ENCODE measurements around the gene TNFRSF18.

TNFRSF18 gene

DNA sequence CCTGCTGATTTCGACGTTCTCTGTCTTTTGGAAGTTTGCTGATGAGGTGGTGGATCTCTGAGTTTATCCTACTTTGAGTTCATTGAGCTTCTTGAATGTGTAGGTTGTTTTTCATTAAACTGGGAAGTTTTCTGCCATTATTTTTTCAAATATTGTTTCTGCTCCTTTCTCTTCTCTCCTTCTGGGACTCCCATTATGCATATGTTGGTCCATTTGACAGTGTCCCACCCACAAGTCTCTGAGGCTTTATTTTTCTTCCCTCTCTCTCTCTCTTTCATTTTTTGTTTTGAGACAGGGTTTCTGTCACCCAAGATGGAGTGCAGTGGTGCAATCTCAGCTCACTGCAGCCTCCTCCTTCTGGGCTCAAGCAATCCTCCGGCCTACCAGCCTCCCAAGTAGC, 11.7 kb downstream of the TNFRSF18 start:
- Histone ChIP-seq H3K36me3 (ENCODE audit: control insufficient read depth, low read length) (no peaks in the 10 kb centered on the region), H3K9me2 (replicated peaks; ENCODE audit: control insufficient read depth, low read length) (no peaks in the 10 kb centered on the region), H3K4me1 (ENCODE audit: control insufficient read depth, low read length) (no peaks in the 10 kb centered on the region), H3K27ac (ENCODE audit: low read depth, low read length) (no peak overlapping the region), H3K79me2 (ENCODE audit: control insufficient read depth, low read length) (no peaks in the 10 kb centered on the region), H3K4me3 (ENCODE audit: low read length) (no peak overlapping the region), H3K9me3 (ENCODE audit: control insufficient read depth, insufficient read depth, low read length) (no peaks in the 10 kb centered on the region), H3K4me2 (ENCODE audit: low read length) (no peak overlapping the region), H3F3A (ENCODE audit: control insufficient read depth, insufficient read depth) (no peaks in the 10 kb centered on the region), H4K20me1 (ENCODE audit: control insufficient read depth, insufficient read depth, low read depth, low read length) (no peaks in the 10 kb centered on the region), H3K27me3 (ENCODE audit: control insufficient read depth, low read length) (peaks cover 14% of the 10 kb centered on the region)
- no peak for TF ChIP-seq EZH2phosphoT487 (IDR thresholded peaks at IDR 0.05; ENCODE audit: borderline replicate concordance, low read length)
- no peak for TF ChIP-seq CTCF (IDR thresholded peaks at IDR 0.05; ENCODE audit: low read depth, low read length, poor library complexity, severe bottlenecking)

DNA sequence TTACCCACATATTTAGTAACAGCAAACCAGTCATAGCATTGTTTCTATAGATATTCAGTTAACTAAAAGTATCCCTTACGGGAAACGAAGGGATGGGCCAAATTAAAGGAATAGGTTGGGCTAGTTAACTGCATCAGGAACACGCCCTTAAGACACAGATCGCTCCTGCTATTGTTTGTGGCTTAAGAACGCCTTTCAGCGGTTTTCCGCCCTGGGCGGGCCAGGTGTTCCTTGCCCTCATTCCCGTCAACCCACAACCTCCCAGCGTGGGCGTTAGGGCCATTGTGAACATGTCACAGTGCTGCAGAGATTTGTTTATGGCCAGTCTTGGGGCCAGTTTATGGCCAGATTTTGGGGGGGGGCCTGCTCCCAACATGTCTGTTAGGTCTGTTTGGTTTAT, 14.7 kb downstream of the TNFRSF18 start:
- no peaks in the 10 kb centered on the region for H3K9me3 ChIP-seq (ENCODE audit: control insufficient read depth, insufficient read depth, low read length)

DNA sequence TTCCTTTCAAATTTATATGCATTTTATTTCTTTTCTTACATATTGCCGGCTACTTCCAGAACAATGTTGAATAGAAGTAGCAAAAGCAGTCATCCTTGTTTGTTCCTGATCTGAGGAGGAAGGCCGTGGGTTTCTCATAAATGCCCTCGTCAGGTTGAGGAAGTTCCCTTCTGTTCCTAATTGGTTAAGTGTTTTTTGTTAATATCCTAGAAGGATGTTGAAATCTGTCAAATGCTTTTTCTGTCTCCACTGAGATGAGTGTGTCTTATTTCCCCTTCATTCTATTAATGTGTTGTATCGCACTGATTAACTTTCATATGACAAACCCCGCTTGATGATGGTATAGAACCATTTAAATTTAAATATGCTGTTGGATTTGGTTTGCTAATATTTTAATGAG, 17.3 kb downstream of the TNFRSF18 start:
- H3K9me3 ChIP-seq (ENCODE audit: control insufficient read depth, insufficient read depth, low read length), result no peaks in the 10 kb centered on the region
- no peaks in the 10 kb centered on the region for H3K36me3 ChIP-seq (ENCODE audit: control insufficient read depth, low read length)
- H3K4me1 ChIP-seq (ENCODE audit: control insufficient read depth, low read length), result no peaks in the 10 kb centered on the region
- H3K4me2 ChIP-seq (ENCODE audit: low read length), result no peak overlapping the region
- no peaks in the 10 kb centered on the region for H4K20me1 ChIP-seq (ENCODE audit: control insufficient read depth, insufficient read depth, low read depth, low read length)
- no peaks in the 10 kb centered on the region for H3K9me2 ChIP-seq (replicated peaks; ENCODE audit: control insufficient read depth, low read length)
- no peaks in the 10 kb centered on the region for H3K79me2 ChIP-seq (ENCODE audit: control insufficient read depth, low read length)
- no peaks in the 10 kb centered on the region for H3F3A ChIP-seq (ENCODE audit: control insufficient read depth, insufficient read depth)
- TF ChIP-seq EZH2phosphoT487 (IDR thresholded peaks at IDR 0.05; ENCODE audit: borderline replicate concordance, low read length) (no peak), CTCF (IDR thresholded peaks at IDR 0.05; ENCODE audit: low read depth, low read length, poor library complexity, severe bottlenecking) (no peak)
- no peak overlapping the region for H3K4me3 ChIP-seq (ENCODE audit: low read length)
- no peak overlapping the region for H3K27ac ChIP-seq (ENCODE audit: low read depth, low read length)
- H3K27me3 ChIP-seq (ENCODE audit: control insufficient read depth, low read length), result peaks cover 6% of the 10 kb centered on the region

More for the DNA sequence above, 14.7 kb downstream of the TNFRSF18 start:
- Histone ChIP-seq H4K20me1 (ENCODE audit: control insufficient read depth, insufficient read depth, low read depth, low read length) (no peaks in the 10 kb centered on the region), H3K27me3 (ENCODE audit: control insufficient read depth, low read length) (peaks cover 20% of the 10 kb centered on the region), H3K36me3 (ENCODE audit: control insufficient read depth, low read length) (no peaks in the 10 kb centered on the region), H3K4me2 (ENCODE audit: low read length) (no peak overlapping the region), H3F3A (ENCODE audit: control insufficient read depth, insufficient read depth) (no peaks in the 10 kb centered on the region), H3K27ac (ENCODE audit: low read depth, low read length) (no peak overlapping the region), H3K4me3 (ENCODE audit: low read length) (no peak overlapping the region), H3K79me2 (ENCODE audit: control insufficient read depth, low read length) (no peaks in the 10 kb centered on the region), H3K9me2 (replicated peaks; ENCODE audit: control insufficient read depth, low read length) (no peaks in the 10 kb centered on the region), H3K4me1 (ENCODE audit: control insufficient read depth, low read length) (no peaks in the 10 kb centered on the region)
- no peak for TF ChIP-seq CTCF (IDR thresholded peaks at IDR 0.05; ENCODE audit: low read depth, low read length, poor library complexity, severe bottlenecking)

- no peak overlapping the region for H3K4me2 ChIP-seq (ENCODE audit: low read length)
- no peaks in the 10 kb centered on the region for H3K9me3 ChIP-seq (ENCODE audit: control insufficient read depth, insufficient read depth, low read length)
- no peak for TF ChIP-seq EZH2phosphoT487 (IDR thresholded peaks at IDR 0.05; ENCODE audit: borderline replicate concordance, low read length)
- no peak for TF ChIP-seq CTCF (IDR thresholded peaks at IDR 0.05; ENCODE audit: low read depth, low read length, poor library complexity, severe bottlenecking)
- H3K27ac ChIP-seq (ENCODE audit: low read depth, low read length), result no peak overlapping the region
- no peaks in the 10 kb centered on the region for H4K20me1 ChIP-seq (ENCODE audit: control insufficient read depth, insufficient read depth, low read depth, low read length)
- peaks cover 6% of the 10 kb centered on the region for H3K27me3 ChIP-seq (ENCODE audit: control insufficient read depth, low read length)
- H3K9me2 ChIP-seq (replicated peaks; ENCODE audit: control insufficient read depth, low read length), result no peaks in the 10 kb centered on the region
- no peaks in the 10 kb centered on the region for H3K36me3 ChIP-seq (ENCODE audit: control insufficient read depth, low read length)
- no peaks in the 10 kb centered on the region for H3K79me2 ChIP-seq (ENCODE audit: control insufficient read depth, low read length)
- no peak overlapping the region for H3K4me3 ChIP-seq (ENCODE audit: low read length)
- H3F3A ChIP-seq (ENCODE audit: control insufficient read depth, insufficient read depth), result no peaks in the 10 kb centered on the region
- H3K4me1 ChIP-seq (ENCODE audit: control insufficient read depth, low read length), result no peaks in the 10 kb centered on the region
Observed at GRCh38 chr1:1187938-1188337, 18.5 kb downstream of the TNFRSF18 start.

Measured in DOHH2 (cell line).